Stimulated activated naive CD8-positive, alpha-beta T cell treated with anti-CD3 and anti-CD28 coated beads, Interleukin-15, amount 100 ng/mL, for 72 hours (primary cell): ENCODE data around the gene PPP1R12B.
"Not testable (repeated sequence)": the region's sequence is repeated elsewhere in the genome, so short reads cannot be mapped to it uniquely, and the experiment has no call there.

Experiments
- ATAC-seq: fragments of 150-1000 bp; cut with Tn5 transposase; 2 replicates; pipeline ENCODE4 v1.10.0; 2021; ENCODE audit warnings: mild to moderate bottlenecking, moderate library complexity
- DNase-seq, 2 donors: peaks; one replicate each; pipeline ENCODE4 v3.0.0; 2021 to 2022
- H3K27ac Mint-ChIP-seq, 2 donors: one replicate each; pipeline ENCODE4 v1.8.0; 2022; ENCODE audit warnings: mild to moderate bottlenecking in 2 of 2, mixed read lengths in 2 of 2, moderate library complexity in 2 of 2
- H3K27me3 Mint-ChIP-seq: one replicate; pipeline ENCODE4 v1.8.0; 2022; ENCODE audit warnings: mixed read lengths
- H3K4me1 Mint-ChIP-seq: one replicate; pipeline ENCODE4 v1.8.0; 2022; ENCODE audit warnings: mild to moderate bottlenecking, mixed read lengths
- H3K4me3 Mint-ChIP-seq, 2 donors: one replicate each; pipeline ENCODE4 v1.8.0; 2022; ENCODE audit warnings: mild to moderate bottlenecking in 2 of 2, mixed read lengths in 2 of 2, moderate library complexity in 1 of 2
- H3K9me3 Mint-ChIP-seq, 2 donors: one replicate each; pipeline ENCODE4 v1.8.0; 2022; ENCODE audit warnings: mixed read lengths in 2 of 2

PPP1R12B gene

GRCh38 chr1:202365092-202365815 is 16.8 kb downstream of the PPP1R12B start:
- no peaks in the 10 kb centered on the region for H3K4me1 Mint-ChIP-seq
- H3K27ac Mint-ChIP-seq = peak overlapping the region in 1 of 2 donors; percentile 6
- H3K4me3 Mint-ChIP-seq = no peak overlapping the region
- DNase-seq (no peak), ATAC-seq (no peak)
- no peaks in the 10 kb centered on the region for H3K27me3 Mint-ChIP-seq
- no peaks in the 10 kb centered on the region for H3K9me3 Mint-ChIP-seq

- no peak overlapping the region for H3K27ac Mint-ChIP-seq
- no peak overlapping the region for H3K4me3 Mint-ChIP-seq
These were observed 18.8 kb downstream of the PPP1R12B start for GRCh38 chr1:202367271-202367670.

GRCh38 chr1:202370906-202371305 is 22.4 kb downstream of the PPP1R12B start:
- not testable (repeated sequence) for DNase-seq, H3K9me3 Mint-ChIP-seq, H3K4me3 Mint-ChIP-seq, H3K27ac Mint-ChIP-seq, H3K27me3 Mint-ChIP-seq, ATAC-seq
- peaks cover 11% of the 10 kb centered on the region for H3K4me1 Mint-ChIP-seq

More at GRCh38 chr1:202367271-202367670, 18.8 kb downstream of the PPP1R12B start:
- no peak for DNase-seq
- no peaks in the 10 kb centered on the region for H3K9me3 Mint-ChIP-seq
- no peak for ATAC-seq
- H3K4me1 Mint-ChIP-seq = no peaks in the 10 kb centered on the region
- no peaks in the 10 kb centered on the region for H3K27me3 Mint-ChIP-seq

- no peak for DNase-seq
- Mint-ChIP-seq H3K27me3 (no peaks in the 10 kb centered on the region), H3K27ac (no peak overlapping the region), H3K4me1 (peaks cover 20% of the 10 kb centered on the region), H3K9me3 (no peaks in the 10 kb centered on the region), H3K4me3 (no peak overlapping the region)
- ATAC-seq = no peak
These were observed 25.6 kb downstream of the PPP1R12B start for GRCh38 chr1:202374099-202374498.

GRCh38 chr1:202375175-202375574 is 26.7 kb downstream of the PPP1R12B start:
- peak overlapping the region in 1 of 2 donors; percentile 1 for H3K27ac Mint-ChIP-seq
- H3K4me3 Mint-ChIP-seq, DNase-seq, H3K27me3 Mint-ChIP-seq, ATAC-seq, H3K9me3 Mint-ChIP-seq: not testable (repeated sequence)
- peaks cover 28% of the 10 kb centered on the region for H3K4me1 Mint-ChIP-seq

GRCh38 chr1:202376247-202376646 is 27.7 kb downstream of the PPP1R12B start:
- peaks cover 38% of the 10 kb centered on the region for H3K4me1 Mint-ChIP-seq
- H3K4me3 Mint-ChIP-seq = no peak overlapping the region
- ATAC-seq (no peak), DNase-seq (no peak)
- no peaks in the 10 kb centered on the region for H3K27me3 Mint-ChIP-seq
- H3K27ac Mint-ChIP-seq = no peak overlapping the region
- no peaks in the 10 kb centered on the region for H3K9me3 Mint-ChIP-seq

- peaks cover 34% of the 10 kb centered on the region for H3K4me1 Mint-ChIP-seq
- peak overlapping the region in 1 of 2 donors; percentile 2 for H3K27ac Mint-ChIP-seq
These were observed 31.5 kb downstream of the PPP1R12B start for GRCh38 chr1:202379884-202380529.

GRCh38 chr1:202380535-202380934 is 32.0 kb downstream of the PPP1R12B start:
- not testable (repeated sequence) for H3K4me3 Mint-ChIP-seq
- H3K27ac Mint-ChIP-seq = peak overlapping the region in 1 of 2 donors; percentile 78

More at GRCh38 chr1:202379884-202380529, 31.5 kb downstream of the PPP1R12B start:
- not testable (repeated sequence) for H3K27me3 Mint-ChIP-seq, H3K9me3 Mint-ChIP-seq
- DNase-seq = peak; percentile 1 to 9
- H3K4me3 Mint-ChIP-seq = peak overlapping the region; percentile 21 to 37
- ATAC-seq = peak; percentile 87

GRCh38 chr1:202381867-202382266 is 33.4 kb downstream of the PPP1R12B start:
- not testable (repeated sequence) for H3K27ac Mint-ChIP-seq, ATAC-seq, H3K27me3 Mint-ChIP-seq, DNase-seq, H3K9me3 Mint-ChIP-seq, H3K4me3 Mint-ChIP-seq
- H3K4me1 Mint-ChIP-seq = peaks cover 27% of the 10 kb centered on the region

More at GRCh38 chr1:202380535-202380934, 32.0 kb downstream of the PPP1R12B start:
- ATAC-seq, H3K9me3 Mint-ChIP-seq, H3K27me3 Mint-ChIP-seq, DNase-seq: not testable (repeated sequence)
- peaks cover 28% of the 10 kb centered on the region for H3K4me1 Mint-ChIP-seq

- not testable (repeated sequence) for ATAC-seq, H3K27ac Mint-ChIP-seq, DNase-seq
These were observed 47.3 kb downstream of the PPP1R12B start for GRCh38 chr1:202395831-202396230.

GRCh38 chr1:202397256-202397655 is 48.8 kb downstream of the PPP1R12B start:
- ATAC-seq = no peak

More at GRCh38 chr1:202395831-202396230, 47.3 kb downstream of the PPP1R12B start:
- peaks cover 12% of the 10 kb centered on the region for H3K4me1 Mint-ChIP-seq
- H3K27me3 Mint-ChIP-seq, H3K9me3 Mint-ChIP-seq, H3K4me3 Mint-ChIP-seq: not testable (repeated sequence)

GRCh38 chr1:202398439-202398838 is 49.9 kb downstream of the PPP1R12B start:
- H3K4me1 Mint-ChIP-seq = peaks cover 19% of the 10 kb centered on the region
- not testable (repeated sequence) for H3K4me3 Mint-ChIP-seq, H3K9me3 Mint-ChIP-seq, DNase-seq, ATAC-seq, H3K27ac Mint-ChIP-seq, H3K27me3 Mint-ChIP-seq

More at GRCh38 chr1:202397256-202397655, 48.8 kb downstream of the PPP1R12B start:
- no peak for DNase-seq
- Mint-ChIP-seq H3K4me3 (no peak overlapping the region), H3K27me3 (no peaks in the 10 kb centered on the region), H3K27ac (no peak overlapping the region), H3K9me3 (no peaks in the 10 kb centered on the region), H3K4me1 (peaks cover 19% of the 10 kb centered on the region)

GRCh38 chr1:202401771-202402170 is 53.3 kb downstream of the PPP1R12B start:
- H3K27ac Mint-ChIP-seq = not testable (repeated sequence)
- H3K4me1 Mint-ChIP-seq = peaks cover 13% of the 10 kb centered on the region

GRCh38 chr1:202403381-202403780 is 54.9 kb downstream of the PPP1R12B start:
- not testable (repeated sequence) for ATAC-seq, DNase-seq, H3K27me3 Mint-ChIP-seq, H3K27ac Mint-ChIP-seq, H3K9me3 Mint-ChIP-seq, H3K4me3 Mint-ChIP-seq
- peaks cover 13% of the 10 kb centered on the region for H3K4me1 Mint-ChIP-seq

More at GRCh38 chr1:202401771-202402170, 53.3 kb downstream of the PPP1R12B start:
- DNase-seq, H3K27me3 Mint-ChIP-seq, ATAC-seq, H3K4me3 Mint-ChIP-seq, H3K9me3 Mint-ChIP-seq: not testable (repeated sequence)

GRCh38 chr1:202405928-202406327 is 57.4 kb downstream of the PPP1R12B start:
- Mint-ChIP-seq H3K4me1 (peaks cover 20% of the 10 kb centered on the region), H3K27ac (no peak overlapping the region), H3K4me3 (no peak overlapping the region), H3K27me3 (no peaks in the 10 kb centered on the region), H3K9me3 (no peaks in the 10 kb centered on the region)
- no peak for ATAC-seq
- DNase-seq = no peak

GRCh38 chr1:202406896-202407295 is 58.4 kb downstream of the PPP1R12B start:
- H3K27ac Mint-ChIP-seq, H3K4me3 Mint-ChIP-seq, ATAC-seq, H3K9me3 Mint-ChIP-seq, DNase-seq, H3K27me3 Mint-ChIP-seq: not testable (repeated sequence)
- H3K4me1 Mint-ChIP-seq = peaks cover 18% of the 10 kb centered on the region
